Neural crest cell (in vitro differentiated cells): ENCODE results near the gene ANO9. TPM values are rescaled to one million over a fixed set of nuclear protein-coding genes. Genes with fewer than 3 reads are reported as not detected.
"Not testable (repeated sequence)": the region's sequence is repeated elsewhere in the genome, so short reads cannot be mapped to it uniquely, and the experiment has no call there.

ENCODE experiments used
- DNase-seq: peaks from one replicate; pipeline ENCODE4 v3.0.0; 2021; ENCODE audit warnings: low read depth, mixed read lengths, low spot score
- H3K27ac Mint-ChIP-seq: one replicate; pipeline ENCODE4 v1.8.0; 2021; ENCODE audit warnings: mild to moderate bottlenecking, mixed read lengths; ENCODE audit not compliant: unreplicated experiment
- H3K27me3 Mint-ChIP-seq: 2 replicates; pipeline ENCODE4 v1.8.0; 2021; ENCODE audit warnings: low read depth, mild to moderate bottlenecking, mixed read lengths
- H3K36me3 Mint-ChIP-seq: 2 replicates; pipeline ENCODE4 v1.8.0; 2021; ENCODE audit warnings: low read depth, mild to moderate bottlenecking, mixed read lengths
- H3K4me1 Mint-ChIP-seq: 2 replicates; pipeline ENCODE4 v1.8.0; 2021; ENCODE audit warnings: mixed read lengths
- H3K4me3 Mint-ChIP-seq: one replicate; pipeline ENCODE4 v1.8.0; 2021; ENCODE audit warnings: mild to moderate bottlenecking, mixed read lengths
- H3K9me3 Mint-ChIP-seq: 2 replicates; pipeline ENCODE4 v1.8.0; 2021; ENCODE audit warnings: mixed read lengths
- CTCF ChIP-seq: fragments of 200-600 bp; sonication (generic); conservative IDR thresholded peaks from 2 replicates; pipeline ENCODE4 v1.5.0; 2021; ENCODE audit warnings: antibody characterized with exemption, mild to moderate bottlenecking
- total RNA-seq: library from RNA; stranded (reverse); gene quantifications from 2 replicates; pipeline ENCODE4 v1.2.1, GENCODE V29; 2021

ANO9 gene
- total RNA-seq, 1 donor from 2014 or later = not detected

- no peak for DNase-seq
These were observed 27.4 kb downstream of the ANO9 start for GRCh38 chr11:414318-414857.

GRCh38 chr11:413120-414081 is 28.4 kb downstream of the ANO9 start:
- H3K36me3 Mint-ChIP-seq = no peaks in the 10 kb centered on the region
- H3K4me1 Mint-ChIP-seq = no peaks in the 10 kb centered on the region
- H3K27ac Mint-ChIP-seq = no peak overlapping the region
- TF ChIP-seq CTCF = no peak
- H3K9me3 Mint-ChIP-seq = no peaks in the 10 kb centered on the region
- DNase-seq = no peak
- H3K4me3 Mint-ChIP-seq = no peak overlapping the region
- H3K27me3 Mint-ChIP-seq = peaks cover 38% of the 10 kb centered on the region

More at GRCh38 chr11:414318-414857, 27.4 kb downstream of the ANO9 start:
- TF ChIP-seq CTCF = no peak
- no peaks in the 10 kb centered on the region for H3K4me1 Mint-ChIP-seq
- no peak overlapping the region for H3K27ac Mint-ChIP-seq
- H3K9me3 Mint-ChIP-seq = no peaks in the 10 kb centered on the region
- no peak overlapping the region for H3K4me3 Mint-ChIP-seq
- H3K27me3 Mint-ChIP-seq = peaks cover 45% of the 10 kb centered on the region
- no peaks in the 10 kb centered on the region for H3K36me3 Mint-ChIP-seq

DNA sequence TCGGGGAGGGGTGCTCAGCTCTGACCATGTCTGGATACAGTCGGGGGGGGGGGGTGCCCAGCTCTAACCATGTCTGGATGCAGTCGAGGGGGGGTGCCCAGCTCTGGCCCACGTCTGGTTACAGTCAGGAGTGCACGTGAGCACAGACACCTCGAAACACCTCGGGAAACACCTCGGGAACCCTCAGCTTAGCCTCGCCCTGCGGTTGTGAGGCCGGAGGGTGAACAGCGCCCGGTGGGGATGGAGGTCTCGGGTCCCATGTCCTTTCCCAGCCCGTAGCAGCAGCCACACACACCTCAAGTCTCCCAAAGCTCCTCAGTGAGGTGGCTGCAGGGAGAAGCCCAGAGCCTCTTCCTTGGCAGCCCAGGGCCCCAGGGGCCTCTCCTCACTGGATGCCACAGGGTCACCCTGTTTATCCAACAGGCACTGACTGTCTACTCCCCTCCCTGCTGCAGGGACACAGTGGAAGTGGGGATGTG is 29.1 kb downstream of the ANO9 start:
- Mint-ChIP-seq H3K9me3 (no peaks in the 10 kb centered on the region), H3K27ac (no peak overlapping the region), H3K4me1 (no peaks in the 10 kb centered on the region), H3K4me3 (no peak overlapping the region), H3K36me3 (no peaks in the 10 kb centered on the region), H3K27me3 (peaks cover 30% of the 10 kb centered on the region)
- TF ChIP-seq CTCF = no peak
- no peak for DNase-seq

GRCh38 chr11:411520-411919 is 30.3 kb downstream of the ANO9 start:
- H3K27ac Mint-ChIP-seq, H3K36me3 Mint-ChIP-seq, H3K4me3 Mint-ChIP-seq, H3K9me3 Mint-ChIP-seq, H3K4me1 Mint-ChIP-seq, DNase-seq: not testable (repeated sequence)
- peaks cover 28% of the 10 kb centered on the region for H3K27me3 Mint-ChIP-seq

- H3K36me3 Mint-ChIP-seq, H3K27ac Mint-ChIP-seq, DNase-seq, H3K4me1 Mint-ChIP-seq, H3K9me3 Mint-ChIP-seq, H3K4me3 Mint-ChIP-seq: not testable (repeated sequence)
- peaks cover 20% of the 10 kb centered on the region for H3K27me3 Mint-ChIP-seq
These were observed 31.1 kb downstream of the ANO9 start for GRCh38 chr11:410711-411110.

DNA sequence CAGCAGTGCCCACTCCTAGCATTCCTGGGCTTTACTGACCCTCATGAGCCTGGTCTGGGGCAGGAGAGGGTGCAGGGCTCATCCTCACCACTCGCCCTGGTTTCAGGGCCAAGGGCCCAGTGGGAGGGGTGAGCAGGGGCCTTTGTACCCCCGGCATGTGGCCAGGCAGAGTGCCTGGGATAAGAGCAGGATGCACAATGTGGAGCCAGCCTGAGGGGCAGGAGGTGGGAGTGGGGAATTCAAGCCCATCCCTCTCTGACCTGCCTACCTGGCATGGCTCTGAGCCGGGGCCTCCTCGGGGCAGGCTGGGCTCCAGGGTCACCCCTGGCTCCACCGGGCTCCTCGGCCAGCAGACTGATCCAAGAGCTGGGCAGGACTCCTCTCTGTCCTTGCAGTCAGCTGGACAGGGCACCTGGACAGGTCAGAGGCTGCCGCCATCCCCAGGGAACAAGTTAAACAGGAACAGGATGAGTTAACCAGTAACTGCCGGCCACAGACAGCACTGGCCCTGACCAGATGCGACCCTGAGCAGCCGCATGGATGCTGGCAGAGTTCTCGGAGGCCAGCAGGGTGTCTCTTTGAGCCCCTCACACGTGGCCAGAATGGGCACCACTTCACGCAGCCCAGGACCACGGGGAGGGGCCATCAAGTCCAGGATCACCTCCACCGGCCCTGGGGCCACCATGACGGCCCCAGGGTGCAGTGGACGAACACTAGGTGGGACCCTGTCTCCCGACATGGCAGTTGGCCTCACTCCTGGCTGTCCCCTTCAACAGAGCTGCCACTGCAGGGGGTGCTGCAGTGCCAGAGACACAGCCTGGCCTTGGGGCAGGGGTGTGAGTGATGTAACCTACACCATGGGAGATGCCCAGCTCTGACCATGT is 32.0 kb downstream of the ANO9 start:
- Mint-ChIP-seq H3K4me3 (no peak overlapping the region), H3K4me1 (no peaks in the 10 kb centered on the region), H3K9me3 (no peaks in the 10 kb centered on the region), H3K36me3 (no peaks in the 10 kb centered on the region), H3K27ac (no peak overlapping the region), H3K27me3 (peaks cover 14% of the 10 kb centered on the region)
- no peak for TF ChIP-seq CTCF
- DNase-seq = no peak
